ENCODE measurements around the gene RNF152.

RNF152 gene

DNA sequence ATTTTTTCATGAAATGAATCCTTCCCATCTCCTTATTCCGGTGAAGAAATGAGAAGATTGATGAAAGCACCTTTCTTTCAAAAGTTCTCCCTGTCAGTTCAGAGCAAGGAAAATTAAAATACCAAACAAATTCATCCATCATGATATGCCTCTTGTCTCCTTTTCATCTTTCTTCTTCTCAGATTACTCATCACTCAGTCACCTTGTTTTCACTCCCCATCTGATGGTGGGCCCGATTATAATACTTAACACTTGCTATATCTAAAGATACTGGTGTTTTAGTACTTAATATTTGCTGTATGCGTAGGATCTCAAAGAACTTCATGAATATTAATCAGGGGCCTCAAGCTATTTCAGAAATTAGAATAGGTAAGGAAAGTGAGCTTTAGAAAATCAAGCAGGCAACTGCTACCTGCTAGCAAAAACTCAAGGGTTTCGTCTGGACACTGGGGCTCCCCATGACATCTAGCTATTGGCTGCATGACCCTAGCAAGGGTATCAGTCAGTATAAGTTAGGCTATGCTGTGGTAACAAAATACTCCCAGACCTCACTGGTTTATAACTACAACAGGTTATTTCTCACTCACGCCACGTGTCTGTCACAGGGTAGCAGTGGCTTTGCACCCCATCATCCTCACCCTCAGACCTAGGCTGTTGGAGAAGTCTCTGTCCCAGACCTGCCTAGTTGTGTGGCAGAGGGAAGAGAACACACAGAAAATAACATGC, 39.0 kb upstream of the RNF152 start:
- H3K36me3 ChIP-seq (ENCODE audit: low read depth), result no peaks in the 10 kb centered on the region
- no peaks in the 10 kb centered on the region for H3K27me3 ChIP-seq (ENCODE audit: insufficient read depth, poor library complexity, severe bottlenecking)
- no peaks in the 10 kb centered on the region for H3K9me3 ChIP-seq (ENCODE audit: severe bottlenecking)
- no peak for TF ChIP-seq CTCF (IDR thresholded peaks at IDR 0.05; ENCODE audit: poor library complexity, severe bottlenecking)
- DNase-seq (ENCODE audit: low spot score), result no peak
- H3K27ac ChIP-seq (ENCODE audit: poor library complexity, severe bottlenecking), result no peak overlapping the region
- no peak for ATAC-seq (ENCODE audit: low read depth)
- H3K4me1 ChIP-seq (ENCODE audit: insufficient read depth, poor library complexity, severe bottlenecking), result peaks cover 5% of the 10 kb centered on the region
- H3K4me3 ChIP-seq (ENCODE audit: severe bottlenecking), result no peak overlapping the region

DNA sequence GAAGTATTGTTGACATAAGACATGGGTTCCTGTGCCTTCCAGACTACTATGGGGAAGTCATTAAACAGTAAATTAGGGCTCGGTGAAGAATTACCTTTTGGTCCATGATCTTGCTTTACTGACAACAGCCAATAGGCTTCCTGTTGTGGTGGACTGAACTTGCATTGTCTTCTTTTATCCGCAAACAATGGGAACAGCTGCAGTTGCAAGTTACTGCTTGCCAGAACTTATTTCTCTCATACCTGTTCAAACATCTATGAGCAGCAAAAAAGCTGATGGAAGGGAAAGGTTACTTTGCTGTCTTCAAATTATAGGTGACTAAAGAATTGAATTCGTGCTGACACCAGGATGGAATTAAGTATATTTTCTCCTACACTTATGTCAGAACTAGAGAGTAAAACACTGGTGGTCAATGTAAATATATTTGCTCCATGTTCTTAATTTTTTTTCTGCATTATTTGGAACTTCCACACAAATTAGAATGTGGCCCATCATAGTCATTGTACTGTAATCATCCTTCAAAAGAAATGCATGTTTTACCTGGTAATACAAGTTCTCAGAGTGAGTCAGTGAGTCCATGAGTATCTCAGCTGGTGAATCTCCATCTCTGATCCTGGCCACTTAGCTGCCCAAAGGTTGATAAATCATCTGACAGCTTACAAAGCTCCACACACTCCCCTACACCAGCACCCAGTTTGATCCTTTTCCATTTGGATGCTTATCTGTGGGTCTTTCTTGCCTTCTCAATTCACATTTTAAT, 37.3 kb upstream of the RNF152 start:
- Histone ChIP-seq H3K27ac (ENCODE audit: poor library complexity, severe bottlenecking) (no peak overlapping the region), H3K36me3 (ENCODE audit: low read depth) (no peaks in the 10 kb centered on the region), H3K9me3 (ENCODE audit: severe bottlenecking) (no peaks in the 10 kb centered on the region), H3K4me3 (ENCODE audit: severe bottlenecking) (no peak overlapping the region), H3K27me3 (ENCODE audit: insufficient read depth, poor library complexity, severe bottlenecking) (no peaks in the 10 kb centered on the region), H3K4me1 (ENCODE audit: insufficient read depth, poor library complexity, severe bottlenecking) (peaks cover 5% of the 10 kb centered on the region)
- peak; percentile 46; the same call in 1 of the 3 replicates for ATAC-seq (ENCODE audit: low read depth)
- no peak for TF ChIP-seq CTCF (IDR thresholded peaks at IDR 0.05; ENCODE audit: poor library complexity, severe bottlenecking)
- no peak for DNase-seq (ENCODE audit: low spot score)

DNA sequence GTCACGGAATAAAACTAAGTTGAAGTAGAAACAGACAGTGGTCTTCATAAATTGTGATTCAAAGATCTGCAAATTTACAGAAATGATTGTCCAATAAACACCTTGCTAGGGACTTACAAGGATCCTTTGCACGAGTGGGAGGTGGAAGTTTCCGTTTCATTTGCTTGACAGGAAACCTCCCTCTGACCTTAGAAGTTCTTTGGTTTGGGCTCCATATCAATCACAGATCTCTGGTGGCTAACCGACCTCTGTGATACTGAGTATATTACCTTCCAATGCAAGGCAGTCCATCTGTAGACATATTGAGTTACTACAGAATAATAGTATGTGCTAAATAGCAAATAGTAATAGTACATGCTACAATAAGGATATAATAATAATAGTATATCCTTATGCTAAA, 33.7 kb upstream of the RNF152 start:
- Histone ChIP-seq H3K27ac (ENCODE audit: poor library complexity, severe bottlenecking) (no peak overlapping the region), H3K9me3 (ENCODE audit: severe bottlenecking) (no peaks in the 10 kb centered on the region), H3K36me3 (ENCODE audit: low read depth) (no peaks in the 10 kb centered on the region), H3K4me1 (ENCODE audit: insufficient read depth, poor library complexity, severe bottlenecking) (peaks cover 5% of the 10 kb centered on the region), H3K27me3 (ENCODE audit: insufficient read depth, poor library complexity, severe bottlenecking) (no peaks in the 10 kb centered on the region), H3K4me3 (ENCODE audit: severe bottlenecking) (no peak overlapping the region)
- TF ChIP-seq CTCF (IDR thresholded peaks at IDR 0.05; ENCODE audit: poor library complexity, severe bottlenecking), result no peak
- no peak for DNase-seq (ENCODE audit: low spot score)
- ATAC-seq (ENCODE audit: low read depth), result no peak

DNA sequence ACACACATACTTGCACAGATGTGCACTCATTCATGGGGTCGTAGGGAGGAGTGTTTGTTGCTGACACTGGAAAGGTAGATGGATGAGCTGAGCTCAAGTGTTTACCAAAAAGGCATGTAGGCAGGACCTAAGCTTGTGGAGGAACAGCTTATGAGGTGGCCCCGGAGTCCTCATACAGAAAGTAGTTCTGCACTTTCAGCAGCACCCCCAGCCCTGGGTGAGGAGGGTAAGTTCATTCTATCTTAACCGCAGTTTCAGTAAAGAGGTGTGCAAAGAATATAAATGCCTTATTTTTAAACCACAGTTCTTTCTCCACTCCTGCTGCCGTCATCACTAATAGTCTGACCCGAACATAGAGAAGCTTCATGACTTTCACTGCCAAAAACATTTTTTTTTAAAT, 31.7 kb upstream of the RNF152 start:
- ATAC-seq (ENCODE audit: low read depth), result no peak
- no peak for TF ChIP-seq CTCF (IDR thresholded peaks at IDR 0.05; ENCODE audit: poor library complexity, severe bottlenecking)
- H3K36me3 ChIP-seq (ENCODE audit: low read depth), result no peaks in the 10 kb centered on the region
- H3K9me3 ChIP-seq (ENCODE audit: severe bottlenecking), result no peaks in the 10 kb centered on the region
- no peak for DNase-seq (ENCODE audit: low spot score)
- H3K27ac ChIP-seq (ENCODE audit: poor library complexity, severe bottlenecking), result no peak overlapping the region
- H3K27me3 ChIP-seq (ENCODE audit: insufficient read depth, poor library complexity, severe bottlenecking), result no peaks in the 10 kb centered on the region
- H3K4me3 ChIP-seq (ENCODE audit: severe bottlenecking), result no peak overlapping the region
- H3K4me1 ChIP-seq (ENCODE audit: insufficient read depth, poor library complexity, severe bottlenecking), result no peaks in the 10 kb centered on the region

GRCh38 chr18:61922435-61922834, 29.6 kb upstream of the RNF152 start:
- DNase-seq (ENCODE audit: low spot score) (no peak), ATAC-seq (ENCODE audit: low read depth) (no peak)
- Histone ChIP-seq H3K9me3 (ENCODE audit: severe bottlenecking) (no peaks in the 10 kb centered on the region), H3K4me1 (ENCODE audit: insufficient read depth, poor library complexity, severe bottlenecking) (no peaks in the 10 kb centered on the region), H3K27me3 (ENCODE audit: insufficient read depth, poor library complexity, severe bottlenecking) (no peaks in the 10 kb centered on the region), H3K4me3 (ENCODE audit: severe bottlenecking) (no peak overlapping the region), H3K36me3 (ENCODE audit: low read depth) (no peaks in the 10 kb centered on the region), H3K27ac (ENCODE audit: poor library complexity, severe bottlenecking) (no peak overlapping the region)
- TF ChIP-seq CTCF (IDR thresholded peaks at IDR 0.05; ENCODE audit: poor library complexity, severe bottlenecking), result no peak

Measured in RWPE2 (cell line).